ENCODE data around the gene MED26. TPM values are rescaled to one million over a fixed set of nuclear protein-coding genes. Genes with fewer than 3 reads are reported as not detected.

MED26 gene
- total and polyA plus RNA-seq, 2 of the 8 experiments (the other 6 are each of a cell fraction or from before 2014, with no cell fraction given): 5.3 to 10.7 TPM

DNA sequence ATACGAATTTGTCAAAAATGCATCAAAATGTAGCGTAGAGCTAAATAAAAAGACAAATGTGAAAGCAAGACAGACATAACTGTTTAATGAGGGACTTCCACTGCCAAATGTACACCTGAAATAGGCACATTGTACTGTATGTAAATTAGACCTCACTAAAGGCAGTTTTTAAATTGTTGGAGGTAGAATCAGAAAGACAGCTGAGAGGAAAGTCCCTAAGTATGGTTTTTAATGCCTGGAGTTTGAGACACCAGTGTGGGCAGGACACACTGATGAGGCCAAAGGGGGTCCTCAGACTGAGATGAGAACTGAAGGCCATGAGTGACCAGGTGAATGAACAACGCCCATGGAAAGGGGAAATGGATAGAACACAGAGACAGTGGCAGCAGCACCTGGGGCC lies 22.9 kb downstream of the MED26 start:
- Histone ChIP-seq H3K23ac (ENCODE audit: insufficient read length) (no peak overlapping the region), H2BK12ac (ENCODE audit: low read depth, low read length) (no peak overlapping the region), H4K8ac (ENCODE audit: extremely low read depth, insufficient read depth, low read length) (no peak overlapping the region), H4K20me1 (replicated peaks in 1 of 2; ENCODE audit: control insufficient read depth in 1 of 2, insufficient read depth in 2 of 2, low read length in 2 of 2) (peaks cover 6 to 33% of the 10 kb centered on the region in 2 experiments), H2BK15ac (ENCODE audit: low read length) (no peak overlapping the region), H3K9me3 (ENCODE audit: insufficient read depth in 2 of 2, low read depth in 1 of 2, low read length in 1 of 2) (no peaks in the 10 kb centered on the region), H3K27ac (ENCODE audit: low read depth, low read length) (no peak overlapping the region), H4K91ac (replicated peaks; ENCODE audit: insufficient read length, low read length) (no peak overlapping the region), H3K79me1 (ENCODE audit: low read depth, low read length) (peaks cover 39% of the 10 kb centered on the region), H3K79me2 (ENCODE audit: control insufficient read depth in 1 of 2, insufficient read depth in 2 of 2, low read length in 2 of 2) (peaks cover 0 to 87% of the 10 kb centered on the region in 2 experiments; a peak in 2 of 4 replicates), H3K9ac (replicated peaks in 1 of 4; ENCODE audit: extremely low read depth in 1 of 4, low read depth in 3 of 4, low read length in 3 of 4) (no peak overlapping the region), H2AK5ac (ENCODE audit: low read depth, low read length) (no peak overlapping the region), H3K4me1 (replicated peaks in 1 of 4; ENCODE audit: control insufficient read depth in 3 of 4, insufficient read depth in 4 of 4, low read length in 3 of 4) (no peaks in the 10 kb centered on the region), H3K27me3 (replicated peaks in 1 of 4; ENCODE audit: control insufficient read depth in 3 of 4, extremely low read depth in 1 of 4, insufficient read depth in 3 of 4, low read length in 3 of 4) (no peaks in the 10 kb centered on the region), H3K36me3 (ENCODE audit: control insufficient read depth in 2 of 4, insufficient read depth in 4 of 4, low read length in 3 of 4) (no peaks in the 10 kb centered on the region), H3K4me3 (ENCODE audit: extremely low read depth in 1 of 4, insufficient read depth in 2 of 4, low read depth in 3 of 4, low read length in 4 of 4) (no peak overlapping the region), H2AFZ (ENCODE audit: low read length) (no peak overlapping the region), H3K4me2 (ENCODE audit: insufficient read depth in 1 of 2, low read depth in 2 of 2, low read length in 2 of 2) (no peak overlapping the region), H2BK20ac (ENCODE audit: low read length) (no peak overlapping the region), H4K5ac (ENCODE audit: insufficient read length, low read depth, low read length) (no peak overlapping the region), H3K4ac (replicated peaks; ENCODE audit: insufficient read length, low read depth, low read length) (no peak overlapping the region), H3K56ac (replicated peaks; ENCODE audit: insufficient read length, low read depth, low read length) (no peak overlapping the region), H2BK120ac (replicated peaks; ENCODE audit: low read depth, low read length) (no peak overlapping the region), H3K23me2 (ENCODE audit: low read depth, low read length) (no peaks in the 10 kb centered on the region), H2BK5ac (ENCODE audit: low read depth, low read length) (no peak overlapping the region; the same call in 1 of the 2 replicates), H3K14ac (ENCODE audit: insufficient read length) (no peak overlapping the region), H3K18ac (ENCODE audit: extremely low read depth, low read length) (no peak overlapping the region)
- TF ChIP-seq KDM1A (IDR thresholded peaks at IDR 0.05; ENCODE audit: borderline replicate concordance, low read length) (no peak), CREB1 (IDR thresholded peaks at IDR 0.05) (no peak)
- CTCF ChIA-PET (ENCODE audit: partially characterized antibody): interaction anchor here (0.6 to 1.2 kb wide), 4 partner anchors 12 to 780 kb away, joined by 3 to 4 read pairs (median 4); no protein-coding TSS in a partner anchor
- no peak for DNase-seq (ENCODE audit: low read depth in 1 of 2, low spot score in 2 of 2)
- POLR2A ChIA-PET (ENCODE audit: partially characterized antibody): no interaction called here
- no peak for FAIRE-seq
- WGBS, 2 experiments (ENCODE audit: extremely low coverage in 1 of 2, insufficient coverage in 1 of 2, insufficient read length in 1 of 2, insufficient replicate concordance in 2 of 2, low coverage in 1 of 2, low lambda C conversion rate in 2 of 2, missing lambda C conversion rate in 1 of 2): 86% methylated on average over 3 of the region's 3 CpGs; no CpG with 5 or more reads in 1 of the 2 experiments

Measured in H1 (cell line).